C1 segment of cervical spinal cord (tissue), 14 donors: Measurements from ENCODE around the gene ASB2.

Experiments used
- DNase-seq, 14 donors: peaks; one replicate each; lab custom pipeline; 2025; lab: John Stamatoyannopoulos, UW

Gene ASB2

DNA sequence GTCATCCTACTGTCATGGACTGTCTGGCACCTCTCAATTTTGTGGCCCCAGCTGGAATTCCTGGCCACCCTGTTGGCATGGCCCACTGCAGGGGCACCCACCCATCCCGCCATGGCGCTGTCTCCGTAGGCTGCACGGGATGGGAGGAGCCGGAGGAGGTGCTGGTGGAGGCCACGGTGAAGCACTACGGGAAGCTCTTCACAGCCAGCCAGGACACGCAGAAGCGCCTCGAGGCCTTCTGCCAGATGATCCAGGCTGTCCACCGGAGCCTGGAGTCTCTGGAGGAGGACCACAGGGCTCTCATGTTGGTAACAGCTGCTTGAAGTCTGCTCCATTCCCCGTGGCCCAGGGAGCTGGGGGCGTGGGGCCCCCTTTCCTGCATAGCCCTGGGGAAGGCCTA lies 24.6 kb upstream of the ASB2 start:
- no peak for DNase-seq

DNA sequence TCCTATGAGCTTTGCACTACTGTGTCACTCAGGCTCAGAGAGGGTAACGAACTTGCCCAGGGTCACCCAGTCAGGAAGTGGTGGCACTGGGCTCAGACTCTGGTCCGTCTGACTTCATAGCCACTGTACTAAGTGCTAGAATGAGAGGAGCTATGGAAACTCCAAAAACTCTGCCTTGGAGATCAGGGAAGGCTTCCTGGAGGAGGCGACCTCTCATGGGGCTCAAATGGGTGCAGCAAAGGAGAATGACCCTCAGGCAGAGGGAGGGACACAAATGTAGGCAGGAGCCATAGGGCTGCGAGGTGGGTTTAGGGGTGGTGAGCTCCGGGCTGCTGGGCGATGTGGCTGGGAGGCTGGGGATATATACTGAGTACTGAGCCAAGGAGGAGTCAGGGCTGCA lies 23.9 kb upstream of the ASB2 start:
- no peak for DNase-seq

DNA sequence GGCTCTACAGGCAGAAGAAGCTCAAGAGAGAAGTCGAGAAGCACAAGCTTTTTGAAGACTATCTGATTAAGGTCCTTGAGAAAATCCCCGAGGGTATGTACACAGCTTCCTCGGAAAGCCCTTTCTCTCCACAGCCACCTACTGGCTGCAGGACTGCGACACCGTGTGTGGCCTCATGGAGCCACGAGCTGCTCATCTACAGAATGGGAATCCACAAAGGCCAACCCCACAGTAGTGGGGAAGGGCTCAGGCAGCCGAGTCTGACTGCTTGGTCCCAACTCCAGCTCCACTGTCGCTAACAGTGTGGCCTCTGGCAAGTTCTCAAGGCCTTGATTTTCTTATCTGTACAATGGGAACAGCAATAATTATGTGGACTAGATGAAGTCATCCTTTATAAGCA lies 23.2 kb upstream of the ASB2 start:
- DNase-seq: no peak

DNA sequence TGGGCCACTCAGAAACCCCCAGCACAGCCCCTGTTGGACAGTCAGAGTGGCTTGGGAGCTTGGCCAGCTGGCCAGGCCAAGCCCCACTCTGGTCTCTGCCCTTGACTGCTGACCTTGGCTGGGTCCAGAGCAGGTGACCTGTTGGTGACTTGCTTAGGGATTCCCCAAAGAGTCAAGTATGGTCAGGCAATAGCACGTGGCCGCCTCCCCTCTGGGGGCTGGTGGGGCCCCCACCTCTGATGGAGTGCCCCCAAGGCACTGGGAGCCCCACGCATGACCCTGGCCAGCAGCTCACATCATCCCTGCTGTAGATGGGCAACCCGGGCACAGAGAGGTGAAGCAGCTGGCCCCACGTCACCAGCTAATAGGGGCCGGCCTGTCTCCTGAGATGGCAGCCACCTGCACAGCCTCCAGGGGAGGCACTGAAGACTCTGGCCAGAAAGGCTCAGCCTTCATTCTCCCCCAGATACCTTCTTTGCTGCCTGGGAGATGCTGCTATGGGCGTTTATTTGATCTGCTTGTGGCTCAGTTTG lies 22.6 kb upstream of the ASB2 start:
- DNase-seq: no peak

- no peak for DNase-seq
Observed at GRCh38 chr14:93997916-93998870, 21.8 kb upstream of the ASB2 start.

- DNase-seq: no peak
Observed at GRCh38 chr14:93997082-93997481, 20.7 kb upstream of the ASB2 start, which contains the start of gene CCDC197. Gene CCDC197 (plus strand): TSS chr14:93997301. CDS start chr14:93998132, 831 bp downstream.

- no peak for DNase-seq
Observed at GRCh38 chr14:93996130-93996695, 19.8 kb upstream of the ASB2 start.

- DNase-seq: peak in 4 of 14 donors; percentile 39 to 84 (median 52)
Observed at GRCh38 chr14:93994919-93995682, 18.7 kb upstream of the ASB2 start.

DNA sequence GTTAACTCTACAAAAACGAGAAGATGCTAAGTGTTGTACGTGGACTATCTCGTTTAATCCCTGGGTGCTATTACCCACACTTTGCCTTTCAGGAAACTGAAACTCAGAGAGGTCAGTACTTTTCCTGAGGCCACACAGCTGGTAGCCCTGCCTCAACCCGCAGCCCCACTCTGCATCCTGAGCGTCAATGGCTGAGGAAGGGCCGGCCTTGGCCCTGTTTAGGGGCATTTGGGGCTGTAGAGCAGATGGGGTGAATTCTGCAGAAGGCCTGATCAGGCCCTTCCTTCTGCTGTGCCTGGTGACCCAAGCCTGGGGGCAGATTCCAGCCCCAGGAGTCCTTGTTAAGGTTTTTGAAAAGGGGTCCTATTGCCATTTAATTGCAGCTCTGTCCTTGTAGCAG lies 17.0 kb upstream of the ASB2 start:
- no peak for DNase-seq

DNA sequence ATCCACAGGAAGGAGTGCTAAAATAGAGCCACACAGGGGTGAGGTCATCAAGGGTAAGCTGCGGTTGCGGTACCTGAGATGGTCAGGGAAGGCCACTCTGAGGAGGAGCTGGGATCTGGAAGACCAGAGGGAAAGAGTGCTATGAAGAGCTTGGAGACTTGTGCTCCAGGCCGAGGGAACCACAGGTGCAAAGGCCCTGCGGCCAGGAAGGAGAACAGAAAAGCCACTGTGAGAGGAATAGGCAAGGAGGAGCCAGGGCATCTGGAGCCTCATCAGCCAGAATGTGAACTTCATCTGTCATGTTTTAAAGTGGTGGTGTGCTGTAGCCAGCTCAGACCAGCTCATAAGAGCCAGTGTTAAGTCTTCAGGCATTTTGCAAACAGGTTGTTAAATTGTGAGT lies 15.3 kb upstream of the ASB2 start:
- no peak for DNase-seq

- DNase-seq: no peak
Observed at GRCh38 chr14:93991212-93991611, 14.8 kb upstream of the ASB2 start.

DNA sequence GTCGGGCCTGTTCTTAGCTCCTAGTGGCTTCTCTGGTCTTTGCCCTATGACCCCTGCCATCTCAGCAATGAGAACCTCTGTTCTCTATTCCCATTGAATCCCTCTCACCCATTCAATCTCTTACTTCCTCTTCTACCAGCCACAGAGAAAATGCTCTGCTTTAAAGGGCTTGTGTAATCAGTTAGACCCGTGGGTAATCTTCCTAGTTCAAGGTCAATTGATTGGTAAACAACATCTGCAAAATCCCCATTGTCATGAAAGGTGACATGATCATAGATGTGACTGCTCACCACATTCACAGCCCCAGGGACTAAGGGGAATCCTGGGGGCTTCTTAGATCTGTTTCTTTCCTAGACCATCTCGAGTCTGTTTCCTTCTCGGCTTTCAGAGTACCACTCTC lies 13.6 kb upstream of the ASB2 start:
- no peak for DNase-seq

DNA sequence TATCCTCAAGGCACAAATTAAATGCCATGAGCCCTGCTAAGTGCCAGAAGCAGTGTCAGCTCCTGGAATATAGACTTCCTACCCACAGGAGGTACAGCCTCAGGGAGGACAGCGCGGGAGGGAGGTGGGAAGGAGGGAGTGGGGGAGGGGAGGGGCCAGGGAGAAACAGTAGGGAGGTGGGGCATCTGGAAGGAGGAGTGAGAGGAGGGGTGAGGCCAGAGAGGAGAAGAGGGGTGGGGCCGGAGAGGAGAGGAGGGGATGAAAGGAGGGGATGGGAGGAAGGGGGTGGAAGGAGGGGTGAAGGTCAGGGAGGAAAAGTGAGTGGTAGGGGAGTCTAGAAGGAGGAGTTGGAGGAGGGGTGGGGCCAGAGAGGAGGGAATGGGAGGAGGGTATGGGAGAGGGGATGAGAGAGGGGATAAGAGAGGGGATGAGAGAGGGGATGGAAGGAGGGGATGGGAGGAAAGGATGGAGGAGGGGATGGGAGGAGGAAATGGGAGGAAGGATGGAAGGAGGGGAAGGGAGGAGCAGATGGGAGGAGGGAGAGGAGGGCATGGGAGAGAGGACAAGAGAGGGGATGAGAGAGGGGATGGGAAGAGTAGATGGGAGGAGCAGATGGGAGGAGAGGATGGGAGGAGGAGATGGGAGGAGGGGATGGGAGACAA lies 11.6 kb upstream of the ASB2 start:
- DNase-seq: no peak

GRCh38 chr14:93987376-93987775 lies 11.0 kb upstream of the ASB2 start:
- peak in 1 of 14 donors; percentile 25 for DNase-seq

DNA sequence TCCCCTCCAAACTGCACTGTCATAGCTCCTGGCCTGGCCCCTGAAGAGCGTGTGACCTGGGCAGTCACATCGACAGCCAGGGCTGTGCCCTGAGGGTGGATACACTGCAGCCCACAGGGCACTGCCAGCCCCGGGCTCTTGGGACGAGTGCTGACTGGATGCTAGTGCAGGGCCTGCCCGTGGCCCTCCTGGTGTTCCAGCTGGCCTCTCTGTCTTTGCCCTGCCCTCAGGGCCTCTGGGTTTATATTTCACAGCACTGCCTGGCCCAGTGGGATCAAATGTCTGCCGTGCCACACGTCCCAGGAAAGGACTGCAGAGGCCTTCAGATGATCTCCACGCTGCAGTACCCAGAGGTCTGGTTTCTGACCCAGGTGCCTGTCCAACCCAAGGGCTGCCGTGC lies 10.6 kb upstream of the ASB2 start:
- DNase-seq: no peak

- peak in 5 of 14 donors; percentile 17 to 72 (median 27) for DNase-seq
Observed at GRCh38 chr14:93984987-93985410, 8.6 kb upstream of the ASB2 start.

DNA sequence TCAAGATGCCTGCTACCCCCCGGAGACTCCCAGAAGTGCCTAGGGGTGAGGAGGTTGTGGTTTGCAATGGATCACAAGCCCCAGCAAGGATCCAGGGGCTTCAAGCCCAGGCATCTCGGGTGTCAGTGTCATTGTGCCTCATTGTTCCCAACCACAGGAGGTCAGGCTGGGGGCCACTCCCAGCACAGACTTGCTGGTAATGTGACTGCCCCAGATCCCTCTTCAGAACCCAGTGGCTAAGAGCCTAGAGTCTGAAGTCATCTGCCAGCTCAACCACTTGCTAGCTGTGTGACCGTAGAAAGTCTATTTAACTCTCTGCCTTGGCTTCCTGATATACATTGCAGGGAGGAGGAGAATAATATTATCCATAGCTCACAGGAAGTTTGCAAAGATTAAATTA lies 7.7 kb upstream of the ASB2 start:
- peak in 3 of 14 donors; percentile 18 to 70 (median 23) for DNase-seq

DNA sequence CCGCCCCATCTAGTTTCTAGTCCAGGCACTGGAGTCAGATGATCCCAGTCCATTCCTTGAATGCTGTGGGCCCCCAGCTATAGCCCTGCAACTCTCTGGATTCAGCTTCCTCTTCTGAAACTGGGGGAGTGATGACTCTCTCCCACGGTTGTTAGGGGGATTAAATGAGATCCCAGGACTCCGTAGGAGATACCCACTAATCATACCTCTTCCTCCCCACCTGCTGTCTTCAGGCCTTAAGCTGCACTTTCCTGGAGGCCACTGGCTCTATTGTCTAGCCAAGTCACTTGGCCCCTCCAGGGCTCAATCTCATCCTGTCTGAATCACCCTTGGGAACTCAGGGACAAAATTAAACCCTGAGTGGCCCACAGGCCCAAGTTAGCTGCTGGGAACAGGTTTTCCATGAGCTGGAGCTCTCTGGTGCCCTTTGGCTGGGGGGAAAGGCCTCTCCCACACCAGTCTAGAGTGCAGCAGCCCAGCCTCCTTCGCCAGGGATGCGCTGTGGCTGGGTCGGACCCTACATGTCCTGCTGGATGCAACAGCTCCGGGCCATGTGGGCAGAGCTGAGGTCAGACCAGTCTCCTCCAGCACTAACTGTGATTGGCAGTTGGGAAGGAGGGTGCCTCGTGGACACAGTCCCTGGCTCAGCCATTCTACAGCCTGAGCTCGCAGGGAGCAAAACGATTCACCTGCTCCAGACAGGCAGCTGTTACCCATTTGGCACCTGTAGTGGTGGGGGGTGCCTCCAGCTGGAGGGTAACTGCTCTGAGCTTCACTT lies 6.0 kb upstream of the ASB2 start:
- DNase-seq: no peak

- peak in 1 of 14 donors; percentile 9 for DNase-seq
Observed at GRCh38 chr14:93981316-93982229, 5.2 kb upstream of the ASB2 start.
